ENCODE data around the gene CYP2B6. TPM values are rescaled to one million over a fixed set of nuclear protein-coding genes. Genes with fewer than 3 reads are reported as not detected.
"Not testable (repeated sequence)": the region's sequence is repeated elsewhere in the genome, so short reads cannot be mapped to it uniquely, and the experiment has no call there.

Gene CYP2B6
- total RNA-seq, 4 donors from 2014 or later, result not detected

DNA sequence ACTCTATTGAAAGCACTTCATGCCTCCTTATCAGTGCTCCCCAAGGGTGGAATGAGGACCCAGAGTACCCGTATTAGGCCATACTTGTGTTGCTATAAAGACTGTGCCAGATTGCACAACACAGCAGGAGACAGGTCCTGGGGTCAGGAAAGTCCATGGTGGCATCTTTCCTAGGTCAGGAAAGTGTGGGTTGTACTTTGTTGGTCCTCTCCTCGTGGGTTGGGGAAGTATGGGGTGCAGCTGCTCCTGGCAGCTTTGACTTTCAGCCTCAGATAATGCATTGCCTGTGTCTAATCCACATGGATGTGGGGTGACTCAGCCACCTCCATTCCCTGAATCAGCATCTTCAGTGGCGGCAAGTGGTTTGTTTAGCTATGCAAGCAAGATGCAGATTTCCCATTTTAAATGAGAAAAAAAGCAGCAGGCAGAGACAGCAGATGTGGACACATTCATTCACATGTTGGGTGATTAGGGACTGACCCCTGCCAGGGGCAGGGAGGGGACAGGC lies 8.4 kb upstream of the CYP2B6 start:
- Histone ChIP-seq H3K27ac (no peak overlapping the region), H3K36me3 (no peaks in the 10 kb centered on the region), H3K4me1 (no peaks in the 10 kb centered on the region), H3K27me3 (no peaks in the 10 kb centered on the region), H3K4me3 (no peak overlapping the region), H3K9me3 (no peaks in the 10 kb centered on the region)
- TF ChIP-seq POLR2A (IDR thresholded peaks at IDR 0.05), result no peak
- TF ChIP-seq, protein P1, sequence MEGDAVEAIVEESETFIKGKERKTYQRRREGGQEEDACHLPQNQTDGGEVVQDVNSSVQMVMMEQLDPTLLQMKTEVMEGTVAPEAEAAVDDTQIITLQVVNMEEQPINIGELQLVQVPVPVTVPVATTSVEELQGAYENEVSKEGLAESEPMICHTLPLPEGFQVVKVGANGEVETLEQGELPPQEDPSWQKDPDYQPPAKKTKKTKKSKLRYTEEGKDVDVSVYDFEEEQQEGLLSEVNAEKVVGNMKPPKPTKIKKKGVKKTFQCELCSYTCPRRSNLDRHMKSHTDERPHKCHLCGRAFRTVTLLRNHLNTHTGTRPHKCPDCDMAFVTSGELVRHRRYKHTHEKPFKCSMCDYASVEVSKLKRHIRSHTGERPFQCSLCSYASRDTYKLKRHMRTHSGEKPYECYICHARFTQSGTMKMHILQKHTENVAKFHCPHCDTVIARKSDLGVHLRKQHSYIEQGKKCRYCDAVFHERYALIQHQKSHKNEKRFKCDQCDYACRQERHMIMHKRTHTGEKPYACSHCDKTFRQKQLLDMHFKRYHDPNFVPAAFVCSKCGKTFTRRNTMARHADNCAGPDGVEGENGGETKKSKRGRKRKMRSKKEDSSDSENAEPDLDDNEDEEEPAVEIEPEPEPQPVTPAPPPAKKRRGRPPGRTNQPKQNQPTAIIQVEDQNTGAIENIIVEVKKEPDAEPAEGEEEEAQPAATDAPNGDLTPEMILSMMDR (IDR thresholded peaks at IDR 0.05 in 4 of 5, conservative IDR thresholded peaks at IDR 0.05 in 1 of 5), result no peak
- intact Hi-C loops (cut with DNase I; ENCODE audit: low total_unique reads), result no loop called here
- in situ Hi-C loops (cut with MboI; ENCODE audit: low sequenced_read_pairs in 4 of 4), result no loop called here
- no peak for DNase-seq
- ATAC-seq, result no peak

DNA sequence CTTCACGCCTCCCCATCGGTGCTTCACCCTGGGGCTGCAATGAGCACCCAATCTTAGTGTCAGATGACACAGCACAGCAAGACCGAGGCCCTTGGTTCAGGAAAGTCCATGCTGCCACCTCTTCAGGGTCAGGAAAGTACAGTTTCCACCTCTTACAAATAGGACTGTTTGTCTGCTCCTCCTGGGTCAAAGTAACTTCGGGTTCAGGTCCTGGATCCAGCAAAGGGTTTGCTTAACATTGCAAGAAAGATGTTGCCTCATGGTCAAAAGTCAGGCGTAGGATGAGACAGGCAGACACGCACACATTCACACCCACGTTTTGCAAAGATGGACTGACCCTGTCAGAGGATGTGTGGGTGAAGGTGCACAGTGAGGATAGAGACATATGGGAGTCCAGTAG lies 1.6 kb upstream of the CYP2B6 start:
- intact Hi-C loops (cut with DNase I; ENCODE audit: low total_unique reads) (no loop called here), in situ Hi-C loops (cut with MboI; ENCODE audit: low sequenced_read_pairs in 4 of 4) (no loop called here)
- no peak for TF ChIP-seq POLR2A (IDR thresholded peaks at IDR 0.05)
- TF ChIP-seq, protein P1 (IDR thresholded peaks at IDR 0.05 in 4 of 5, conservative IDR thresholded peaks at IDR 0.05 in 1 of 5), result no peak
- H3K27me3 ChIP-seq, result no peaks in the 10 kb centered on the region
- no peak overlapping the region for H3K27ac ChIP-seq
- no peak overlapping the region for H3K4me3 ChIP-seq
- H3K9me3 ChIP-seq, result no peaks in the 10 kb centered on the region
- no peaks in the 10 kb centered on the region for H3K36me3 ChIP-seq
- no peak for DNase-seq
- no peaks in the 10 kb centered on the region for H3K4me1 ChIP-seq
- ATAC-seq, result no peak

DNA sequence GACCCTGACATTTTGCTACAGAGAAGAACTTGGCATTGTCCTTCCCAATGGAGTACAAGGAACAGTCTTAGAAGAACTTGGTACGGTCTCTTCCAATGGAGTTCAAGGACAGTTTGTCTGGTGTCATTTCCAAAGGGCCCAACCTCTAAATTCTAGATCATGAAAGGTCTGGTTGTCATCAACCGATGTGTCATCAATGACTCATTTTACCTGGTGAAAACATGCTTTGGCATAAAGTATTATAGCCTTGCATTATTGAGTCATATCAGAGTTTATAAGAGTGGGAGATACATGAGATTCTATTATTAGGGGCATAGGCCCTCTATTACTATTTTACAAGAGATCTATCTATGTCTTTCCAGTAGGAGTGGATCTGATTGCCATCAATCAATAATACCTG lies 4.3 kb downstream of the CYP2B6 start:
- no peaks in the 10 kb centered on the region for H3K9me3 ChIP-seq
- no peak overlapping the region for H3K4me3 ChIP-seq
- TF ChIP-seq, protein P1 (IDR thresholded peaks at IDR 0.05 in 4 of 5, conservative IDR thresholded peaks at IDR 0.05 in 1 of 5), result no peak
- TF ChIP-seq POLR2A (IDR thresholded peaks at IDR 0.05), result no peak
- no peak for DNase-seq
- in situ Hi-C loops (cut with MboI; ENCODE audit: low sequenced_read_pairs in 4 of 4) (no loop called here), intact Hi-C loops (cut with DNase I; ENCODE audit: low total_unique reads) (no loop called here)
- H3K27me3 ChIP-seq, result no peaks in the 10 kb centered on the region
- no peak for ATAC-seq
- no peak overlapping the region for H3K27ac ChIP-seq
- H3K4me1 ChIP-seq, result no peaks in the 10 kb centered on the region
- H3K36me3 ChIP-seq, result no peaks in the 10 kb centered on the region

DNA sequence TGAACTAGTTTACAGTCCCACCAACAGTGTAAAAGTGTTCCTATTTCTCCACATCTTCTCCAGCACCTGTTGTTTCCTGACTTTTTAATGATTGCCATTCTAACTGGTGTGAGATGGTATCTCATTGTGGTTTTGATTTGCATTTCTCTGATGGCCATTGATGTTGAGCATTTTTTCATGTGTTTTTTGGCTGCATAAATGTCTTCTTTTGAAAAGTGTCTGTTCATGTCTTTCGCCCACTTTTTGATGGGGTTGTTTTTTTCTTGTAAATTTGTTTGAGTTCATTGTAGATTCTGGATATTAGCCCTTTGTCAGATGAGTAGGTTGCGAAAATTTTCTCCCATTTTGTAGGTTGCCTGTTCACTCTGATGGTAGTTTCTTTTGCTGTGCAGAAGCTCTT lies 7.9 kb downstream of the CYP2B6 start:
- intact Hi-C loops (cut with DNase I; ENCODE audit: low total_unique reads); H3K4me1 ChIP-seq; DNase-seq; H3K27me3 ChIP-seq; in situ Hi-C loops (cut with MboI; ENCODE audit: low sequenced_read_pairs in 4 of 4); H3K4me3 ChIP-seq; ATAC-seq; H3K27ac ChIP-seq; H3K36me3 ChIP-seq; H3K9me3 ChIP-seq: not testable (repeated sequence)

DNA sequence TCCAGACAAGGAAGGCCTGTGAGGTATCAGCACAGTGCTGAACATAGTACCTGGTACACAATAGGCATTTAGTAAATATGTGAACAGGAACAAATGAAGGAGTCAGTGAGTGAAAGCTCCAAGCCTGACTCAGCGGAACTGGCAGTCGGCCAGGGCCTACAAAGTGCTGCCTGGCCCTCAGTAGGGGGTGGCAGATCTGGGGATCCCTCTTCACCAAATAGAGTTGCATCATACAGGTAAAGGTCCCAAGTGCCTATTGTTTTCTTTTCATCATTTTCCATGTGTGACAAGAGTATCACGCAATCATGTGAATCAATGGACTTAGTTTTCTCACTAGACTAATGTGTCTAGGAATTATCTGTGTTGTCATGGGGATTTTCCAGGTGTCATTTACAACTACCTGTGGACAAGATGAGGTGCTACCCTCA lies 9.2 kb downstream of the CYP2B6 start:
- intact Hi-C loops (cut with DNase I; ENCODE audit: low total_unique reads), result no loop called here
- Histone ChIP-seq H3K9me3 (no peaks in the 10 kb centered on the region), H3K27me3 (no peaks in the 10 kb centered on the region), H3K4me1 (no peaks in the 10 kb centered on the region), H3K36me3 (no peaks in the 10 kb centered on the region), H3K4me3 (no peak overlapping the region), H3K27ac (no peak overlapping the region)
- TF ChIP-seq, protein P1 (IDR thresholded peaks at IDR 0.05 in 4 of 5, conservative IDR thresholded peaks at IDR 0.05 in 1 of 5), result no peak
- TF ChIP-seq POLR2A (IDR thresholded peaks at IDR 0.05), result no peak
- in situ Hi-C loops (cut with MboI; ENCODE audit: low sequenced_read_pairs in 4 of 4), result no loop called here
- DNase-seq, result no peak
- ATAC-seq, result no peak
